Type B pancreatic cell (in vitro differentiated cells): Measurements from ENCODE around the gene CD3D. TPM values are rescaled to one million over a fixed set of nuclear protein-coding genes. Genes with fewer than 3 reads are reported as not detected.
A peak's percentile ranks its signal among the peaks of the same experiment; 100 is the strongest.

Experiments used
- DNase-seq: peaks from one replicate; pipeline ENCODE4 v3.0.0; 2021; ENCODE audit warnings: mixed read lengths; ENCODE audit not compliant: unreplicated experiment; ENCODE audit errors: extremely low spot score
- H3K27ac Mint-ChIP-seq: 2 replicates; pipeline ENCODE4 v1.8.0; 2021; ENCODE audit warnings: mild to moderate bottlenecking, mixed read lengths
- H3K27me3 Mint-ChIP-seq: 2 replicates; pipeline ENCODE4 v1.8.0; 2021; ENCODE audit warnings: mixed read lengths
- H3K36me3 Mint-ChIP-seq: 2 replicates; pipeline ENCODE4 v1.8.0; 2021; ENCODE audit warnings: mixed read lengths
- H3K4me1 Mint-ChIP-seq: one replicate; pipeline ENCODE4 v1.8.0; 2021; ENCODE audit warnings: mixed read lengths; ENCODE audit not compliant: unreplicated experiment
- H3K4me3 Mint-ChIP-seq: 2 replicates; pipeline ENCODE4 v1.8.0; 2021; ENCODE audit warnings: mild to moderate bottlenecking, mixed read lengths
- H3K9me3 Mint-ChIP-seq: 2 replicates; pipeline ENCODE4 v1.8.0; 2021; ENCODE audit warnings: mixed read lengths
- total RNA-seq: library from RNA; stranded (reverse); gene quantifications from 2 replicates; pipeline ENCODE4 v1.2.1, GENCODE V29; 2021; ENCODE audit warnings: low replicate concordance
- TF ChIP-seq, protein P1 (sequence below): fragments of 200-600 bp; sonication (generic); conservative IDR thresholded peaks from 2 replicates; pipeline ENCODE4 v1.5.0; 2021; ENCODE audit warnings: antibody characterized with exemption, mild to moderate bottlenecking

The CD3D gene
- total RNA-seq, 1 donor from 2014 or later = not detected

DNA sequence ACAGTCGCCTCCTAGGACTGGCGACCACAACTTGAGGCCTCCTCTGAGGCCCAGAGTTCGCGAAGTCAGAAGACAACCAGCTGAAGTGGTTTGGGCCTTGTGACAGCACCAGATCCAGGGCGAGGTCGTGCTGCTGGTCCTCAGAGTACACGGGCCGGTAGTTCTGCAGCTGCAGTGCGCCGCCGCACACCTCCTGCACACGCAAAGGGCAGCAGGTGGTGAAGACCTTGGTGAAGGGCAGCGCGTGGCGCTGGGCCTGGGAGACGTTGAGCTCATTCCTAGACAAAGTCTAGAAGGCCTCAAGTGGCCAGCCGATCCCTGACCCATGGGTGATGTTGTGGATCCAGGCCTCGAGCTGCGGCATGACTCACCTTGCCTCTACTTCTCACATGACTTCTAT lies 19.8 kb downstream of the CD3D start:
- Mint-ChIP-seq H3K36me3 (no peaks in the 10 kb centered on the region), H3K27me3 (peaks cover 28% of the 10 kb centered on the region), H3K4me1 (peaks cover 7% of the 10 kb centered on the region), H3K4me3 (no peak overlapping the region), H3K9me3 (no peaks in the 10 kb centered on the region), H3K27ac (no peak overlapping the region)
- DNase-seq = no peak
- TF ChIP-seq, protein P1, sequence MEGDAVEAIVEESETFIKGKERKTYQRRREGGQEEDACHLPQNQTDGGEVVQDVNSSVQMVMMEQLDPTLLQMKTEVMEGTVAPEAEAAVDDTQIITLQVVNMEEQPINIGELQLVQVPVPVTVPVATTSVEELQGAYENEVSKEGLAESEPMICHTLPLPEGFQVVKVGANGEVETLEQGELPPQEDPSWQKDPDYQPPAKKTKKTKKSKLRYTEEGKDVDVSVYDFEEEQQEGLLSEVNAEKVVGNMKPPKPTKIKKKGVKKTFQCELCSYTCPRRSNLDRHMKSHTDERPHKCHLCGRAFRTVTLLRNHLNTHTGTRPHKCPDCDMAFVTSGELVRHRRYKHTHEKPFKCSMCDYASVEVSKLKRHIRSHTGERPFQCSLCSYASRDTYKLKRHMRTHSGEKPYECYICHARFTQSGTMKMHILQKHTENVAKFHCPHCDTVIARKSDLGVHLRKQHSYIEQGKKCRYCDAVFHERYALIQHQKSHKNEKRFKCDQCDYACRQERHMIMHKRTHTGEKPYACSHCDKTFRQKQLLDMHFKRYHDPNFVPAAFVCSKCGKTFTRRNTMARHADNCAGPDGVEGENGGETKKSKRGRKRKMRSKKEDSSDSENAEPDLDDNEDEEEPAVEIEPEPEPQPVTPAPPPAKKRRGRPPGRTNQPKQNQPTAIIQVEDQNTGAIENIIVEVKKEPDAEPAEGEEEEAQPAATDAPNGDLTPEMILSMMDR = no peak

DNA sequence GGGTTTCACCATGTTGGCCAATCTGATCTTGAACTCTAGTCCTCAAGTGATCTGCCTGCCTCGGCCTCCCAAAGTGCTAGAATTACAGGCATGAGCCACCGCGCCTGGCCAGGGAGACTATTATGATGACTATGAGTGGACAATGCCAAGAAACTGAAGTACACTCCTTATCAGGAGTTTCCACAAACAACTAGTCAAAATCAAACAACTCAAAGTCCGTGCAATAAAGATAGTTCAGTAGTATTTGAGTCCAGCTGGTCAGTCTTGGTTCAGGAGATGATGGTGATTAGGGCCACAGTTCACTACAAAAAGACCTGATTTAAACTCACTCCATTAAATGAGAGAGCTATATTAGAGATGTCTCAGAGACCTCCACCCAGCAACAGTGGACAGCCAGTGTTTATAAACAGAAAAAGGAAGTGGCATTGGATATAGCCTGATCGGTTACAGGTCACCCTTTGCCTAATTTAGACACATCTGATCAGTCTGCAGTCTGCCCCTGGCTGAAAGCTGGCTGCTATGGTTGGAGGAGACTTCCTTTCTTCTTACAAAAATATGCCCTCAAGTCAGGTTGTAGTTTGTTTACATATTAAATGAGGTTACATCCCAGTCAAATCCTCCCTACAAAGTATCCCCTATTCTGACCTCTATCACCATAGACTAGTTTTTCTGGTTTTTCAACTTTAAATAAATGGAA lies 21.0 kb downstream of the CD3D start:
- H3K36me3 Mint-ChIP-seq = no peaks in the 10 kb centered on the region
- peaks cover 8% of the 10 kb centered on the region for H3K4me1 Mint-ChIP-seq
- peak overlapping the region; percentile 19 for H3K27ac Mint-ChIP-seq
- H3K9me3 Mint-ChIP-seq = no peaks in the 10 kb centered on the region
- DNase-seq = no peak
- TF ChIP-seq, protein P1 = no peak
- peak overlapping the region; percentile 10 for H3K4me3 Mint-ChIP-seq
- peaks cover 31% of the 10 kb centered on the region for H3K27me3 Mint-ChIP-seq

DNA sequence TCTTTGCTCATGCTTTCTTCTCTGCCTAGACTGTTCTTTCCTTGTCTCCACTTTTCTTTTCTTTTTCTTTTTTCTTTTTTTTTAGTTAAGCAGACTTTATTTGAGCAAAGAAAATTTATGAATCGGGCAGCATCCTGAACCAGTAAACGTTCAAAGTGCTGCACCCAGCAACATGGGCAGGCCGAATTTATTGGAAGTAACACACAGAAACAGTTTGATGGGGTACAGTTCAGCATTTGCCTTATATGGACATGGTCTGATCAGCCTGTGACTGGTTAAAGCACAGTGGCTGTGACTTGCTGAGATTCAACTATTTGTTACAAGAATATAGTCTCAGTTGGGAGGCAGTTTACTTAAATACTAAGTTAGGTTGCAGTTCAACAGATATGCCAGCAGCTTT lies 22.0 kb downstream of the CD3D start:
- Mint-ChIP-seq H3K27me3 (peaks cover 34% of the 10 kb centered on the region), H3K4me1 (peaks cover 18% of the 10 kb centered on the region), H3K9me3 (no peaks in the 10 kb centered on the region), H3K4me3 (no peak overlapping the region), H3K27ac (no peak overlapping the region), H3K36me3 (no peaks in the 10 kb centered on the region)
- no peak for DNase-seq
- TF ChIP-seq, protein P1 = no peak

DNA sequence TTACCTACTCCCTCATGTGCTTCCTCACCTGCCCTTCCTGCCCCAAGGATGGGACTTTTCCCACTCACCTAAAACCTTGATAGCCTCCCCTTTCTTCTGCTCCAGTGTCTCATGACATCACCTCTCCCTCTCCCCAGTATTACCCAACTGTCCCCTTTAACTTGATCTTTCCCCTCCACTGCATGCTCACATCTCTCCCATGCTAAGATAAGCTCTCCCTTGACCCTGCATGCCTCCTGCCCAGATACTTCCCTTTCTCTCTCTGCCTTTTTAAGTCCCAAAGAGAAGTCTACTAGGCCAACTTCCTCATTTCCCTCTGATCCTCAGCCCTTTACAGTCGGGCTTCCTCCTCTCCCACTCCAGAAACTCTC lies 23.2 kb downstream of the CD3D start:
- Mint-ChIP-seq H3K27ac (peak overlapping the region; percentile 2), H3K4me3 (no peak overlapping the region), H3K27me3 (peaks cover 40% of the 10 kb centered on the region), H3K36me3 (no peaks in the 10 kb centered on the region), H3K4me1 (peaks cover 22% of the 10 kb centered on the region), H3K9me3 (no peaks in the 10 kb centered on the region)
- no peak for DNase-seq
- TF ChIP-seq, protein P1 = no peak

DNA sequence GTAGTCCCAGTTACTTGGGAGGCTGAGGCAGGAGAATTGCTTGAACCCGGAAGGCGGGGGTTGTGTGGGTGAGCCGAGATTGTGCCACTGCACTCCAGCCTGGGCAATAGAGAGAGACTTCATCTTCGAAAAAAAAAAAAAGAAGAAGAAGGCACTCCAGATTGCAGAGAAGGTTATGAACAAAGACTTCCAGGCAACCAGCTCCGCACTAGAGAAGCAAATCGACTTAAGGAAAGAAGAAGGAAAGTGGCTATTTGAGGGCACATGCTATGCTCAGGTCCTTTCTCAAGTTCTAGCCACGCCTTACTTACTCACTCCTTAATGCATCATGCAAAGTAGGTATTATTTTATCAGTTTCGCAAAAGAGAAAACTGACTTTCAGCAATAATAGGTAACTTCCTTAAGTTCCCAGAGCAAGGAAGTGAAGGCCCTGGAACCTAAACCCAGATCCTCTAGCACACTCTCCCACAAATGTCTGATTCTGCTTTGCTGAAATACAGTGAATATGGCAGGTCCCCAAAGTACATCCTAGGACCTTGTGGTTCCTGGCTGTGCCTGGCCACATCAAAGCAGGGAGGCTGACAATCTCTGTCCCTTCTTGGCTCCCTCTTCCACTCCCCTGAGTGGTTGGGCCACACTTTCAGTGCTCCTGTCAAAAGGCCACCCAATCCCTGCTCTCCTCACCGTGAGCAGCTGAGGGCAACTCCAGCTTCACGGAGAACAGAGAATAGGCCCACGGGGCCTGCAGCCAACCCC lies 23.7 kb downstream of the CD3D start:
- no peak for DNase-seq
- H3K4me3 Mint-ChIP-seq = no peak overlapping the region
- H3K27ac Mint-ChIP-seq = peak overlapping the region; percentile 2
- TF ChIP-seq, protein P1 = no peak
- peaks cover 24% of the 10 kb centered on the region for H3K4me1 Mint-ChIP-seq
- no peaks in the 10 kb centered on the region for H3K9me3 Mint-ChIP-seq
- peaks cover 45% of the 10 kb centered on the region for H3K27me3 Mint-ChIP-seq
- H3K36me3 Mint-ChIP-seq = no peaks in the 10 kb centered on the region
